SK-N-SH treated with all-trans-retinoic acid at 6 μM for 48 hours (cell line): ENCODE data around the gene CNTN6.

Experiments used
- ARNTL ChIP-seq: fragments of 450-650 bp; formaldehyde crosslinking; IDR thresholded peaks from 2 replicates; pipeline ENCODE4 v1.5.0; 2020; ENCODE audit warnings: low read depth, mild to moderate bottlenecking, moderate library complexity, borderline replicate concordance
- CREB5 ChIP-seq: fragments of 250-450 bp; sonication (Bioruptor Pico); IDR thresholded peaks from 2 replicates; pipeline ENCODE4 v1.5.1; 2020; ENCODE audit warnings: low read depth, mild to moderate bottlenecking, moderate library complexity
- GLIS3 ChIP-seq: fragments of 250-450 bp; sonication (Bioruptor Pico); IDR thresholded peaks from 2 replicates; pipeline ENCODE4 v1.5.0; 2020; ENCODE audit warnings: mild to moderate bottlenecking, moderate library complexity
- OSR1 ChIP-seq: fragments of 250-450 bp; sonication (Bioruptor Pico); IDR thresholded peaks from 2 replicates; pipeline ENCODE4 v1.8.0; 2022; ENCODE audit warnings: moderate library complexity, mild to moderate bottlenecking, inconsistent platforms
- PATZ1 ChIP-seq: fragments of 250-450 bp; sonication (Bioruptor Pico); IDR thresholded peaks from 2 replicates; pipeline ENCODE4 v1.8.0; 2020; ENCODE audit warnings: mild to moderate bottlenecking, moderate library complexity, borderline replicate concordance
- PPARA ChIP-seq: fragments of 250-450 bp; sonication (Bioruptor Pico); IDR thresholded peaks from 2 replicates; pipeline ENCODE4 v1.5.0; 2020; ENCODE audit warnings: mild to moderate bottlenecking, borderline replicate concordance
- RARB ChIP-seq: fragments of 250-450 bp; sonication (Bioruptor Pico); IDR thresholded peaks from 2 replicates; pipeline ENCODE4 v1.8.0; 2021; ENCODE audit warnings: mild to moderate bottlenecking, moderate library complexity
- SNAI2 ChIP-seq: fragments of 250-450 bp; sonication (Bioruptor Pico); IDR thresholded peaks from 2 replicates; pipeline ENCODE4 v1.5.0; 2020; ENCODE audit warnings: mild to moderate bottlenecking, moderate library complexity
- ZC3H10 ChIP-seq: fragments of 250-450 bp; sonication (Bioruptor Pico); IDR thresholded peaks from 2 replicates; pipeline ENCODE4 v1.5.1; 2021; ENCODE audit warnings: mild to moderate bottlenecking, moderate library complexity
- ZFP3 ChIP-seq: fragments of 250-450 bp; sonication (Bioruptor Pico); IDR thresholded peaks from 2 replicates; pipeline ENCODE4 v1.5.0; 2020; ENCODE audit warnings: mild to moderate bottlenecking, moderate library complexity

- no peak for TF ChIP-seq OSR1 (CRISPR knock-in tag)
- no peak for TF ChIP-seq GLIS3 (CRISPR knock-in tag)
- no peak for TF ChIP-seq SNAI2 (CRISPR knock-in tag)
- TF ChIP-seq ARNTL (CRISPR knock-in tag), result no peak
- TF ChIP-seq ZFP3 (CRISPR knock-in tag), result no peak
- TF ChIP-seq CREB5 (CRISPR knock-in tag), result no peak
- TF ChIP-seq RARB (CRISPR knock-in tag), result no peak
- TF ChIP-seq ZC3H10 (CRISPR knock-in tag), result no peak
- no peak for TF ChIP-seq PATZ1 (CRISPR knock-in tag)
- no peak for TF ChIP-seq PPARA (CRISPR knock-in tag)
Measured at GRCh38 chr3:1365528-1365927, 272.7 kb downstream of the CNTN6 start.
